Activated naive CD4-positive, alpha-beta T cell treated with anti-CD3 and anti-CD28 coated beads for 36 hours (primary cell): Measurements from ENCODE around the gene MRPL18. TPM values are rescaled to one million over a fixed set of nuclear protein-coding genes. Genes with fewer than 3 reads are reported as not detected.

ENCODE experiments used
- CTCF ChIA-PET: fragments of 350-600 bp; sonication (Branson Sonifier 250); formaldehyde crosslinking; loops from one replicate; lab custom pipeline; 2021; ENCODE audit warnings: antibody characterized with exemption; lab: Charles Lee
- DNase-seq: peaks from one replicate; pipeline ENCODE4 v3.0.0-alpha.2; 2020
- H3K27ac Mint-ChIP-seq: one replicate; pipeline ENCODE4 v1.8.0; 2021; ENCODE audit warnings: mild to moderate bottlenecking, mixed read lengths
- H3K27me3 Mint-ChIP-seq: one replicate; pipeline ENCODE4 v1.8.0; 2021; ENCODE audit warnings: low read depth, mixed read lengths
- H3K36me3 Mint-ChIP-seq: one replicate; pipeline ENCODE4 v1.8.0; 2021; ENCODE audit warnings: low read depth, mixed read lengths
- H3K4me1 Mint-ChIP-seq: one replicate; pipeline ENCODE4 v1.8.0; 2021; ENCODE audit warnings: low read depth, mixed read lengths
- H3K4me3 Mint-ChIP-seq: one replicate; pipeline ENCODE4 v1.8.0; 2021; ENCODE audit warnings: mild to moderate bottlenecking, moderate library complexity, mixed read lengths
- H3K9me3 Mint-ChIP-seq: one replicate; pipeline ENCODE4 v1.8.0; 2021; ENCODE audit warnings: mixed read lengths
- intact Hi-C: fragments of 100-400 bp; cut with micrococcal nuclease; formaldehyde crosslinking; loops from one replicate; pipeline ENCODE4 v1.15.1; 2023
- total RNA-seq, 2 experiments: library from RNA; stranded (reverse); gene quantifications; one replicate each; pipeline ENCODE4 v1.2.3, GENCODE V29; 2021

The MRPL18 gene
- total RNA-seq, 2 experiments from 2014 or later, result 65.1 to 75.8 TPM

GRCh38 chr6:159833997-159834603 lies 43.8 kb downstream of the MRPL18 start:
- Mint-ChIP-seq H3K4me3 (no peak overlapping the region), H3K9me3 (no peaks in the 10 kb centered on the region), H3K27me3 (no peaks in the 10 kb centered on the region), H3K4me1 (peaks cover 17% of the 10 kb centered on the region), H3K27ac (no peak overlapping the region), H3K36me3 (no peaks in the 10 kb centered on the region)
- intact Hi-C loops, result no loop called here
- CTCF ChIA-PET, result interaction anchor here (0.7 to 0.9 kb wide), 3 partner anchors 21 to 299 kb away, joined by 3 to 5 read pairs (median 3); no protein-coding TSS in a partner anchor
- no peak for DNase-seq

GRCh38 chr6:159836718-159837490 lies 46.6 kb downstream of the MRPL18 start:
- intact Hi-C loops, result no loop called here
- H3K9me3 Mint-ChIP-seq, result no peaks in the 10 kb centered on the region
- CTCF ChIA-PET, result no interaction called here
- no peak overlapping the region for H3K27ac Mint-ChIP-seq
- H3K36me3 Mint-ChIP-seq, result no peaks in the 10 kb centered on the region
- DNase-seq, result no peak
- H3K4me3 Mint-ChIP-seq, result no peak overlapping the region
- H3K4me1 Mint-ChIP-seq, result peaks cover 17% of the 10 kb centered on the region
- no peaks in the 10 kb centered on the region for H3K27me3 Mint-ChIP-seq

GRCh38 chr6:159837511-159837910 lies 47.2 kb downstream of the MRPL18 start:
- no peaks in the 10 kb centered on the region for H3K9me3 Mint-ChIP-seq
- no peak for DNase-seq

GRCh38 chr6:159838020-159838744 lies 47.9 kb downstream of the MRPL18 start:
- CTCF ChIA-PET, result interaction anchor here (0.6 to 0.7 kb wide), 2 partner anchors 11 to 19 kb away, joined by 3 to 8 read pairs; no protein-coding TSS in a partner anchor

More at GRCh38 chr6:159837511-159837910, 47.2 kb downstream of the MRPL18 start:
- H3K36me3 Mint-ChIP-seq, result no peaks in the 10 kb centered on the region
- H3K4me1 Mint-ChIP-seq, result peaks cover 17% of the 10 kb centered on the region
- H3K27me3 Mint-ChIP-seq, result no peaks in the 10 kb centered on the region
- CTCF ChIA-PET, result interaction anchor here (0.6 to 0.7 kb wide), 2 partner anchors 11 to 18 kb away, joined by 3 to 8 read pairs; no protein-coding TSS in a partner anchor
- intact Hi-C loops, result no loop called here
- H3K4me3 Mint-ChIP-seq, result no peak overlapping the region
- no peak overlapping the region for H3K27ac Mint-ChIP-seq

GRCh38 chr6:159842035-159842434 lies 51.8 kb downstream of the MRPL18 start:
- Mint-ChIP-seq H3K4me3 (no peak overlapping the region), H3K4me1 (peaks cover 3% of the 10 kb centered on the region), H3K27ac (no peak overlapping the region), H3K36me3 (no peaks in the 10 kb centered on the region), H3K27me3 (no peaks in the 10 kb centered on the region), H3K9me3 (no peaks in the 10 kb centered on the region)
- DNase-seq, result no peak
- CTCF ChIA-PET, result no interaction called here
- intact Hi-C loops, result no loop called here

More at GRCh38 chr6:159838020-159838744, 47.9 kb downstream of the MRPL18 start:
- intact Hi-C loops, result no loop called here
- Mint-ChIP-seq H3K4me1 (peaks cover 14% of the 10 kb centered on the region), H3K36me3 (no peaks in the 10 kb centered on the region), H3K27me3 (no peaks in the 10 kb centered on the region), H3K9me3 (no peaks in the 10 kb centered on the region), H3K4me3 (no peak overlapping the region), H3K27ac (no peak overlapping the region)
- no peak for DNase-seq

- Mint-ChIP-seq H3K27ac (no peak overlapping the region), H3K9me3 (peaks cover 11% of the 10 kb centered on the region), H3K4me1 (peaks cover 3% of the 10 kb centered on the region), H3K4me3 (no peak overlapping the region), H3K27me3 (no peaks in the 10 kb centered on the region), H3K36me3 (no peaks in the 10 kb centered on the region)
- no peak for DNase-seq
- CTCF ChIA-PET, result no interaction called here
- intact Hi-C loops, result no loop called here
Observed at GRCh38 chr6:159844737-159845645, 54.7 kb downstream of the MRPL18 start.

Other genes with a start within 250 kb of the MRPL18 start
- gene SOD2, start 97.2 kb upstream of the MRPL18 start, total RNA-seq, result 100 to 1,000 TPM; 256 to 260 TPM
- gene WTAP, start 63.0 kb upstream of the MRPL18 start, total RNA-seq, result 10 to 100 TPM; 87.5 to 91.6 TPM
- gene ACAT2, start 28.4 kb upstream of the MRPL18 start, total RNA-seq, result 10 to 100 TPM; 84.9 to 92.4 TPM
- 100 to 1,000 TPM; 420 to 425 TPM for gene TCP1, start 865 bp upstream of the MRPL18 start, total RNA-seq
- under 1 TPM in 1 of 2 experiments, not detected in 1; 0.40 TPM for gene PNLDC1, start 9.8 kb downstream of the MRPL18 start, total RNA-seq
- gene MAS1, start 100.5 kb downstream of the MRPL18 start, total RNA-seq, result not detected
- gene IGF2R, start 178.6 kb downstream of the MRPL18 start, total RNA-seq, result 10 to 100 TPM; 42.1 to 44.5 TPM